WERI-Rb-1 (cell line): ENCODE results near the gene NCOA4.
"Not testable (repeated sequence)": the region's sequence is repeated elsewhere in the genome, so short reads cannot be mapped to it uniquely, and the experiment has no call there.

Experiments
- DNase-seq: peaks from one replicate; pipeline ENCODE4 v3.0.0-alpha.2; 2020
- H3K27ac ChIP-seq: fragments of 250-450 bp; sonication (Bioruptor Pico); 2 replicates; pipeline ENCODE4 v1.5.1; 2020; ENCODE audit warnings: mild to moderate bottlenecking, moderate library complexity
- H3K27me3 ChIP-seq: fragments of 250-450 bp; sonication (Bioruptor Pico); 2 replicates; pipeline ENCODE4 v1.5.1; 2021; ENCODE audit warnings: mild to moderate bottlenecking, low read depth, moderate library complexity; ENCODE audit not compliant: insufficient read depth, severe bottlenecking
- H3K36me3 ChIP-seq: fragments of 250-450 bp; sonication (Bioruptor Pico); 2 replicates; pipeline ENCODE4 v1.5.1; 2020; ENCODE audit warnings: mild to moderate bottlenecking, moderate library complexity
- H3K4me3 ChIP-seq: 2 replicates; pipeline ENCODE4 v1.5.1; 2011; ENCODE audit warnings: low read depth, mild to moderate bottlenecking, control low read depth, low read length
- H3K9me3 ChIP-seq: fragments of 250-450 bp; sonication (Bioruptor Pico); 2 replicates; pipeline ENCODE4 v1.5.1; 2021; ENCODE audit warnings: mild to moderate bottlenecking, moderate library complexity; ENCODE audit not compliant: severe bottlenecking
- CTCF ChIP-seq: IDR thresholded peaks from 2 replicates; pipeline ENCODE4 v1.5.1; 2011; ENCODE audit warnings: low read depth, mild to moderate bottlenecking, control low read depth, inconsistent platforms, low read length

Gene NCOA4

DNA sequence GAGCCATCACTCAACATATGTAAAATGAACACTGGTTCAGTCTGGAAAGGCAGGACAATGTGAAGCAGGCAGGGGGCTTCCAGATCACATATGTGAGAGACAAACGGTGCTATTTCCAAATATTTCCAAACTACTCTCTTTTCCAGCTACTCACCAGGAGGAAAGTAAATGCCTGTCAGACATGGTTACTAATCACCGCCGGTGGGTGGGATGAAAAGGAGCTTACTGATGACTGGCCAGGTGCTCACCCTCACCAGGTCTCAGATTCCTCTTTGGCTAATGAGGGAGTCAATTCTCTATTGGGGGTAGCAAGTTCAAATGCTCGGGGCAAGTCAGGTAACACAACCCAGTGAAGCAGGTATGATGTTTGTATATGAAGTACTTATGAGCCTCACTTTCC, 25.3 kb upstream of the NCOA4 start:
- DNase-seq = peak; percentile 16
- Histone ChIP-seq H3K27me3 (no peaks in the 10 kb centered on the region), H3K9me3 (no peaks in the 10 kb centered on the region), H3K4me3 (no peak overlapping the region), H3K27ac (no peak overlapping the region), H3K36me3 (no peaks in the 10 kb centered on the region)
- TF ChIP-seq CTCF = no peak

DNA sequence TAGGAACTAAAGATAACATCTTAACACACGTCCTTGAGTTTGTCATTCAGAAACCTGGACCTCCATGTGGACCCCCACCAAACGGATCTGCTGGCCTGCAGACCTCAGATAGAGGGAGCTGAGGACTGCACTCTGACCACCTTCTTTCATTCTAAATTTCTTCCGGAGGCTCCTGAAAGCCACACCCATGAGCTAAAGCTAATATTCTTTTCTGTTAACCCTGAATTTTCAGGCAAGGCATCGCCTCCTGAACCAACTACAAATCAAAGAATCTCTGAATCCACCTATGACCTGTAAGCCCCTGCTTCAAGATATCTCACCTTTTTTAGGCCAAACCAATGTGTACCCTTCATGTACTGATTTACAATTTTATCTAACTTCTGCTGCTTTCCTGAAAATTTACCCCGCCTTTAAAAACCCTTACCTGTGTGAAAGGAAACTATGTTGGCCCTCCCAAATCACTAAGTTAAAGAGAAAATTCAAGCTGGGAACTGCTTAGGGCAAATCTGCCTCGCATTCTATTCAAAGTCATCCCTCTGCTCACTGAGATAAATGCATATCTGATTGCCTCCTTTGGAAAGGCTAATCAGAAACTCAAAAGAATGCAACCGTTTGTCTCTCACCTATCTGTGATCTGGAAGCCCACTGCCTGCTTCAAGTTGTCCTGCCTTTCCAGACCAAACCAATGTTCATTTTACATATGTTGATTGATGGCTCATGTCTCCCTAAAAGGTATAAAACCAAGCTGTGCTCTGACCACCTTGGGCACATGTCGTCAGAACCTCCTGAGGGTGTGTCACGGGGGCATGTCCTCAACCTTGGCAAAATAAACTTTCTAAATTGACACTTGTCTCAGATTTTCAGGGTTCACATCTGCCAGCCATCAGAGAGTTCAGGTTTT, 23.4 kb upstream of the NCOA4 start:
- TF ChIP-seq CTCF = no peak

DNA sequence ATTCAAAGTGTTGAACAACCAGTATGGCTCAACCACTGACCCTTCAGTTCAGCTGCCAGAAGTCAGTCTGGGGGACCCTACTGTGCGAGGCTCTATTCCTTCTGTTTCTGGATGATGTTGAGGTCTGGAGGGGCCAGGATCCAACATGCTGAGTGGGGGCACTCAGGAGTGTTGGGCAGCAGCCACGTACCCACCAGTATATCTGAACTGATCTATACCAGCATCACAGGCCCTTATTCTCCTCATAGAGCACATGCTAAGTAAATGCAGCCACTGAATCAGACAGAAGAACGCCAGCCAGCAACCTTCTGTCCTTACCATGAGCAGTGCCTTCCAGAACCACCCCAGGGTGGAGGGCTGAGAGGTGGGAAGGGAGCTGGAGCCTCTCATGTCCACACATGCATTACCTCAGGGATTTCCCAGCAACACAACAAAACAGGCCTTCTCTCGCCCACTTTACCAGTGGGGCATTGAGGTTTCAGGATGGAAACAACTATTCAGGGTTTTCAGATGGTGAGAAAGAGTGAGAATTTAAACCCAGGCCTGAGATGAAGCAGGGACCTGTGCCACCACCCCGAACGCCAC, 22.5 kb upstream of the NCOA4 start:
- no peak overlapping the region for H3K27ac ChIP-seq
- TF ChIP-seq CTCF = no peak
- no peak for DNase-seq

More for the DNA sequence above, 23.4 kb upstream of the NCOA4 start:
- no peaks in the 10 kb centered on the region for H3K27me3 ChIP-seq
- no peaks in the 10 kb centered on the region for H3K36me3 ChIP-seq
- no peak for DNase-seq
- H3K27ac ChIP-seq = no peak overlapping the region
- H3K9me3 ChIP-seq = no peaks in the 10 kb centered on the region
- no peak overlapping the region for H3K4me3 ChIP-seq

GRCh38 chr10:46052057-46052790, 21.8 kb upstream of the NCOA4 start:
- Histone ChIP-seq H3K4me3 (no peak overlapping the region), H3K27ac (no peak overlapping the region), H3K9me3 (no peaks in the 10 kb centered on the region), H3K36me3 (no peaks in the 10 kb centered on the region), H3K27me3 (no peaks in the 10 kb centered on the region)
- TF ChIP-seq CTCF = no peak
- DNase-seq = no peak

More for the DNA sequence above, 22.5 kb upstream of the NCOA4 start:
- Histone ChIP-seq H3K36me3 (no peaks in the 10 kb centered on the region), H3K4me3 (no peak overlapping the region), H3K27me3 (no peaks in the 10 kb centered on the region), H3K9me3 (no peaks in the 10 kb centered on the region)

DNA sequence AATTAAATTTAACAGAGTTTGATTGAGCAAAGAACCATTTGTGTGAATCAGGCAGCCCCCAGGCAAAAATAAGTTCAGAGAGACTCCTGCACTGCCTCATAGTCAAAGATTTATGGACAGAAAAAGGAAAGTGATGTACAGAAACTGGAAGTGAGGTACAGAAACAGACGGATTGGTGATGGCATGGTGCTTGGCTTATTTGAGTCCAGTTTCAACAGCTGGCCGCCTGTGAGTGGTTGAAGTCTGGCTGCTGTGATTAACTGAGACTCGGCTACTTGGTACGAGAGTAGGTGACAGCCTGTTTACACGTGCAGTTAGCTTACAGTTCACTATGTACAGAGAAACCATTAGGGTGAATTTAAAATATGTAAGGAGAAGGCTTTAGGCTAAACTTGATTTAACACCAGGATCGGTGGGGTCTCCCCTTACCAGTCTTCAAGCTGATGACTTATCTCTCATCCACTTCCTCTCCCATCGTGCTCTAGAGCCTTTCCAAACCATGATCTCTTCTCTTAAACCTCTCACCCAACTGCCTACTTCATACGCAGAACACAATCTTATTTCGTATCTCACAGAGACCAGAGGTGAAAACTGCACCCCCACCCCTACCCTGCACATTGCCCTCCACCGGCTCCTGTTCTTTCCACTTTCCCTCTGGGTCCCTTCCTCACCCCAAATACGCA, 20.7 kb upstream of the NCOA4 start:
- no peak for DNase-seq
- no peak for TF ChIP-seq CTCF
- Histone ChIP-seq H3K9me3 (no peaks in the 10 kb centered on the region), H3K4me3 (no peak overlapping the region), H3K27ac (no peak overlapping the region), H3K36me3 (no peaks in the 10 kb centered on the region), H3K27me3 (no peaks in the 10 kb centered on the region)

DNA sequence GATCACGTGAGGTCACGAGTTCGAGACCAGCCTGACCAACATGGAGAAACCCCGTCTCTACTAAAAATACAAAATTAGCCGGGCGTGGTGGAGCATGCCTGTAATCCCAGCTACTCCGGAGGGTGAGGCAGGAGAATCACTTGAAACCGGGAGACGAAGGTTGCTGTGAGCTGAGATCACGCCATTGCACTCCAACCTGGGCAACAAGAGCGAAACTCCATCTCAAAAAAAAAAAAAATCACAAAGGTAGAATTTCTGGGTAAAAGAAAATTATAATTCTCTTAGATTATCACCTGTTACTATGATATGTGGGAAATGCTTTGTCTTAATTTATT, 19.0 kb upstream of the NCOA4 start:
- DNase-seq, H3K27ac ChIP-seq, H3K27me3 ChIP-seq, H3K9me3 ChIP-seq, H3K36me3 ChIP-seq, H3K4me3 ChIP-seq: not testable (repeated sequence)
